Testis (tissue), 3 donors: ENCODE data around the gene MBNL3. TPM values are rescaled to one million over a fixed set of nuclear protein-coding genes. Genes with fewer than 3 reads are reported as not detected.
A peak's percentile ranks its signal among the peaks of the same experiment; 100 is the strongest.
"Not testable (repeated sequence)": the region's sequence is repeated elsewhere in the genome, so short reads cannot be mapped to it uniquely, and the experiment has no call there.

ENCODE experiments used
- DNase-seq: peaks from one replicate; pipeline ENCODE4 v3.0.0-alpha.2; 2019
- H3K27ac ChIP-seq, 2 donors: fragments of 200-600 bp; sonication (generic); one replicate each; pipeline ENCODE4 v1.5.1; 2019
- H3K27me3 ChIP-seq: fragments of 200-600 bp; sonication (generic); one replicate; pipeline ENCODE4 v1.5.1; 2019
- H3K36me3 ChIP-seq: fragments of 200-600 bp; sonication (generic); one replicate; pipeline ENCODE4 v1.5.1; 2017; ENCODE audit warnings: low read depth; ENCODE audit errors: missing control alignments
- H3K4me1 ChIP-seq: fragments of 200-600 bp; sonication (generic); one replicate; pipeline ENCODE4 v1.5.1; 2019
- H3K4me3 ChIP-seq, 2 donors: fragments of 200-600 bp; sonication (generic); one replicate each; pipeline ENCODE4 v1.5.1; 2017 to 2019
- H3K9me3 ChIP-seq: fragments of 200-600 bp; sonication (generic); one replicate; pipeline ENCODE4 v1.5.1; 2017
- POLR2A ChIP-seq: fragments of 450-650 bp; IDR thresholded peaks from one replicate; pipeline ENCODE4 v1.6.1; 2017; ENCODE audit warnings: antibody characterized with exemption, mild to moderate bottlenecking, moderate library complexity
- WGBS, 2 donors: methylation state at CpG; one replicate each; pipeline ENCODE4 v1.1.5; 2018; 5-methylcytosine and 5-hydroxymethylcytosine counted together
- intact Hi-C: fragments of 100-400 bp; cut with DNase I; formaldehyde crosslinking; loops from one replicate; pipeline ENCODE4 v1.15.1; 2023; ENCODE audit warnings: low total_unique reads
- polyA plus RNA-seq: library from polyadenylated mRNA; stranded (reverse); fragments of 350-450 nt; fragmentation: Illumina TruSeq; extraction: RNeasy Lipid Tissue Mini Kit (QIAGEN cat#74804); gene quantifications from one replicate; pipeline ENCODE4 v1.2.3, GENCODE V29; 2014; ENCODE audit warnings: low read depth, low replicate concordance; ENCODE audit not compliant: insufficient read depth
- total RNA-seq, 2 donors: library from RNA; depleted of rRNA; stranded (reverse); fragments of >200 nt; gene quantifications; one replicate each; pipeline ENCODE4 v1.2.3, GENCODE V29; 2016
- TF ChIP-seq, protein P1 (sequence below), 3 experiments: fragments of 450-650 bp in 2 of 3; fragments of 200-600 bp in 1 of 3; sonication (generic) in 1 of 3; IDR thresholded peaks; one replicate each; pipeline ENCODE4 v1.5.1; 2016 to 2019; ENCODE audit warnings: antibody characterized with exemption in 3 of 3, mild to moderate bottlenecking in 2 of 3, moderate library complexity in 1 of 3

MBNL3 gene
- total and polyA plus RNA-seq, 3 donors from 2014 or later, result 86.5 to 319 (median 175) TPM

DNA sequence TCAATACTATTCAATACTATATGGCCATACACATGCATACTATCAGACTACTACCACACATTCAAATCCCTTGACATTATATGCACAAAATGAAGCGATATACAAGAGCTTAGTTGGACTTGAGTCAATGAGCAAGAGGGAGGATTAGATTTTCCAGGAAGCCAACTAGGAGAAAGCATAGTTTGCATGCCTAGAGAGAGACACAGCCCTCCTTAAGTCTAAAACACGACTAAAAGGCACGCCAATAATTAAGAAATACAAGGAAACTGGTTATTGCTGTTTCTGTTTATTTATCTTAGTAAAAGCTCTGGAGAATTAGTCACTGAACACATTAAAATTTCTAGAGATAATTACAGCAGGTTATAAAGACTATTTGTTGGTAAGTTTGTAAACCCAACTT is 21.8 kb downstream of the MBNL3 start:
- intact Hi-C loops, result no loop called here
- no peak for TF ChIP-seq POLR2A
- TF ChIP-seq, protein P1, sequence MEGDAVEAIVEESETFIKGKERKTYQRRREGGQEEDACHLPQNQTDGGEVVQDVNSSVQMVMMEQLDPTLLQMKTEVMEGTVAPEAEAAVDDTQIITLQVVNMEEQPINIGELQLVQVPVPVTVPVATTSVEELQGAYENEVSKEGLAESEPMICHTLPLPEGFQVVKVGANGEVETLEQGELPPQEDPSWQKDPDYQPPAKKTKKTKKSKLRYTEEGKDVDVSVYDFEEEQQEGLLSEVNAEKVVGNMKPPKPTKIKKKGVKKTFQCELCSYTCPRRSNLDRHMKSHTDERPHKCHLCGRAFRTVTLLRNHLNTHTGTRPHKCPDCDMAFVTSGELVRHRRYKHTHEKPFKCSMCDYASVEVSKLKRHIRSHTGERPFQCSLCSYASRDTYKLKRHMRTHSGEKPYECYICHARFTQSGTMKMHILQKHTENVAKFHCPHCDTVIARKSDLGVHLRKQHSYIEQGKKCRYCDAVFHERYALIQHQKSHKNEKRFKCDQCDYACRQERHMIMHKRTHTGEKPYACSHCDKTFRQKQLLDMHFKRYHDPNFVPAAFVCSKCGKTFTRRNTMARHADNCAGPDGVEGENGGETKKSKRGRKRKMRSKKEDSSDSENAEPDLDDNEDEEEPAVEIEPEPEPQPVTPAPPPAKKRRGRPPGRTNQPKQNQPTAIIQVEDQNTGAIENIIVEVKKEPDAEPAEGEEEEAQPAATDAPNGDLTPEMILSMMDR (IDR thresholded peaks at IDR 0.05), result no peak
- WGBS, 2 donors, result 43 to 53% methylated on average over 3 of the region's 3 CpGs

DNA sequence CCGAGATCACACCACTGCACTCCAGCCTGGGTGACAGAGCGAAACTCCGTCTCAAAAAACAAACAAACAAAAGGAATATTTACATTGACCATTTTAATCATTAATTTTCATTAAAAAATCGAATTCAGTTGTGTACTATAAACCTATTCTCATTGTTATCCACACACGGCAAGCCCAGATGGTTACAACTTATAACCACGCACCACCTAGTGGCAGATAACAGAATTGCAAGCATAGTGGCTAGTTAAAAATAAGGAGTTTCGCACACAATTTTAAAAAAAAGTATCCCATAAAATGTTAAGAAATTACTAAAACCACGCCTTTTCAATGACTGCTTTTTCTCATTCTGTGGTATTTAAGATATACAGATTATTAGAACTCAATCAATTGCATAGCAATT is 25.4 kb downstream of the MBNL3 start:
- intact Hi-C loops, result no loop called here

More for the DNA sequence above, 21.8 kb downstream of the MBNL3 start:
- H3K9me3 ChIP-seq, result no peaks in the 10 kb centered on the region
- no peaks in the 10 kb centered on the region for H3K36me3 ChIP-seq
- no peak overlapping the region for H3K27ac ChIP-seq
- no peak overlapping the region for H3K4me3 ChIP-seq
- H3K27me3 ChIP-seq, result no peaks in the 10 kb centered on the region
- DNase-seq, result no peak
- no peaks in the 10 kb centered on the region for H3K4me1 ChIP-seq

DNA sequence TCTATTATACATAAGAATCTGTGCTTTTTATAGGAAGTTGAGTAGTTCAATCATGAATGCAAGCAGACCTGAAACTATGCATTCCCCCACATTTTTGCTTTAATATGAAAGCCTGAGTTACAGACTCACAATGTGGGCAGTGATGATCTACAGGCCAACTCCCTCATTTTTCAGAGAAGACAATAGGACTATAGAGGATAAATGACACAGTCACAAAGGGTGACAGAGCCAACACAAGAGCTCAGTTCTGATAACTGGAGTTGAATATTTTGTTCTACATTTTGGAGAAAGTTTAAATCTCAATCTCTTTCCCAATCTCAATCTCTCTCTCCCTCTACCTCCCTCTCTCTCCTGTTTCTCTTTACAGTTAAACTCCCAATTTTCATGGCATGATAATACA is 27.0 kb downstream of the MBNL3 start:
- no peak for DNase-seq
- no peaks in the 10 kb centered on the region for H3K4me1 ChIP-seq
- TF ChIP-seq, protein P1 (IDR thresholded peaks at IDR 0.05), result no peak
- intact Hi-C loops, result no loop called here
- no peak overlapping the region for H3K4me3 ChIP-seq
- H3K36me3 ChIP-seq, result no peaks in the 10 kb centered on the region
- H3K9me3 ChIP-seq, result no peaks in the 10 kb centered on the region
- no peak overlapping the region for H3K27ac ChIP-seq
- H3K27me3 ChIP-seq, result no peaks in the 10 kb centered on the region

More for the DNA sequence above, 25.4 kb downstream of the MBNL3 start:
- no peaks in the 10 kb centered on the region for H3K9me3 ChIP-seq
- H3K4me3 ChIP-seq, result no peak overlapping the region
- H3K27ac ChIP-seq, result no peak overlapping the region
- no peaks in the 10 kb centered on the region for H3K27me3 ChIP-seq
- no peaks in the 10 kb centered on the region for H3K36me3 ChIP-seq
- 57 to 61% methylated on average over 8 of the region's 8 CpGs for WGBS, 2 donors
- DNase-seq, result peak; percentile 67
- TF ChIP-seq, protein P1 (IDR thresholded peaks at IDR 0.05), result peak; percentile 34 to 58 (median 49)
- TF ChIP-seq POLR2A, result no peak
- no peaks in the 10 kb centered on the region for H3K4me1 ChIP-seq

- no peak for DNase-seq
- H3K4me1 ChIP-seq, result no peaks in the 10 kb centered on the region
- no peaks in the 10 kb centered on the region for H3K36me3 ChIP-seq
- H3K27me3 ChIP-seq, result no peaks in the 10 kb centered on the region
- no peak overlapping the region for H3K27ac ChIP-seq
- no peak overlapping the region for H3K4me3 ChIP-seq
- no peaks in the 10 kb centered on the region for H3K9me3 ChIP-seq
- intact Hi-C loops, result no loop called here
- TF ChIP-seq POLR2A, result no peak
- TF ChIP-seq, protein P1 (IDR thresholded peaks at IDR 0.05), result no peak
- WGBS, 2 donors, result 52 to 62% methylated on average over 5 of the region's 5 CpGs
Observed at GRCh38 chrX:132452911-132453550, 35.8 kb downstream of the MBNL3 start.

GRCh38 chrX:132445909-132446308 is 42.9 kb downstream of the MBNL3 start:
- H3K27me3 ChIP-seq, H3K36me3 ChIP-seq, H3K27ac ChIP-seq, H3K4me3 ChIP-seq, intact Hi-C loops, H3K4me1 ChIP-seq, DNase-seq, H3K9me3 ChIP-seq: not testable (repeated sequence)
- WGBS, 2 donors, result 96% methylated on average over 3 of the region's 3 CpGs
